Ovary (tissue), 3 donors: ENCODE results near the gene ABCC1.

Experiments
- POLR2A ChIP-seq: fragments of 450-650 bp; IDR thresholded peaks from one replicate; pipeline ENCODE4 v1.6.1; 2017; ENCODE audit warnings: antibody characterized with exemption, mild to moderate bottlenecking, moderate library complexity
- TF ChIP-seq, protein P1 (sequence below), 3 donors: fragments of 450-650 bp in 2 of 3; fragments of 200-600 bp in 1 of 3; IDR thresholded peaks; one replicate each; pipeline versions ENCODE4 v1.5.1 to v1.8.0; 2016 to 2022; ENCODE audit warnings: antibody characterized with exemption in 3 of 3, mild to moderate bottlenecking in 1 of 3
- donor health status: DM: no; HTN: no; CAD: no.

DNA sequence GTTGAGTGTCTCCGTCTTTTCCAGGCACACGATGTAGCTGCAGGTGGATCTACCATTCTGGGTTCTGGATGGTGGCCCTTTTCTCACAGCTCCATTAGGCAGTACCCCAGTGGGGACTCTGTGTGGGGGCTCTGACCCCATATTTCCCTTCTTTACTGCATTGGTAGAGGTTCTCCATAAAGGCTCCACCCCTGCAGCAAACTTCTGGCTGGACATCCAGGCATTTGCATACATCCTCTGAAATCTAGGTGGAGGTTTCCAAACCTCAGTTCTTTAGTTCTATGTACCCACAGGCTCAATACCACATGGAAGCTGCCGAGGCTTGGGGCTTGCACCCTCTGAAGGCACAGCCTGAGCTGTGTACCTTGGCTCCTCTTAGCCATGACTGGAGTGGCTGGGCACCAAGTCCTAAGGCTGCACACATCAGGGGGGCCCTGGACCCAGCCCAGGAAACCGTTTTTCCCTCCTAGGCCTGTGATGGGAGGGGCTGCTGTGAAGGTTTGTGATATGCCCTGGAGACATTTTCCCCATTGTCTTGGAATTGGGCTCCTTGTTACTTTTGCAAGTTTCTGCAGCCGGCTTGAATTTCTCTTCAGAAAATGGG is 14.0 kb downstream of the ABCC1 start:
- TF ChIP-seq, protein P1, sequence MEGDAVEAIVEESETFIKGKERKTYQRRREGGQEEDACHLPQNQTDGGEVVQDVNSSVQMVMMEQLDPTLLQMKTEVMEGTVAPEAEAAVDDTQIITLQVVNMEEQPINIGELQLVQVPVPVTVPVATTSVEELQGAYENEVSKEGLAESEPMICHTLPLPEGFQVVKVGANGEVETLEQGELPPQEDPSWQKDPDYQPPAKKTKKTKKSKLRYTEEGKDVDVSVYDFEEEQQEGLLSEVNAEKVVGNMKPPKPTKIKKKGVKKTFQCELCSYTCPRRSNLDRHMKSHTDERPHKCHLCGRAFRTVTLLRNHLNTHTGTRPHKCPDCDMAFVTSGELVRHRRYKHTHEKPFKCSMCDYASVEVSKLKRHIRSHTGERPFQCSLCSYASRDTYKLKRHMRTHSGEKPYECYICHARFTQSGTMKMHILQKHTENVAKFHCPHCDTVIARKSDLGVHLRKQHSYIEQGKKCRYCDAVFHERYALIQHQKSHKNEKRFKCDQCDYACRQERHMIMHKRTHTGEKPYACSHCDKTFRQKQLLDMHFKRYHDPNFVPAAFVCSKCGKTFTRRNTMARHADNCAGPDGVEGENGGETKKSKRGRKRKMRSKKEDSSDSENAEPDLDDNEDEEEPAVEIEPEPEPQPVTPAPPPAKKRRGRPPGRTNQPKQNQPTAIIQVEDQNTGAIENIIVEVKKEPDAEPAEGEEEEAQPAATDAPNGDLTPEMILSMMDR (IDR thresholded peaks at IDR 0.05): no peak
- no peak for TF ChIP-seq POLR2A
